Testis (tissue), 3 donors: ENCODE measurements around the gene SACS. TPM values are rescaled to one million over a fixed set of nuclear protein-coding genes. Genes with fewer than 3 reads are reported as not detected.

ENCODE experiments used
- DNase-seq: peaks from one replicate; pipeline ENCODE4 v3.0.0-alpha.2; 2019
- H3K27ac ChIP-seq, 2 donors: fragments of 200-600 bp; sonication (generic); one replicate each; pipeline ENCODE4 v1.5.1; 2019
- H3K27me3 ChIP-seq: fragments of 200-600 bp; sonication (generic); one replicate; pipeline ENCODE4 v1.5.1; 2019
- H3K36me3 ChIP-seq: fragments of 200-600 bp; sonication (generic); one replicate; pipeline ENCODE4 v1.5.1; 2017; ENCODE audit warnings: low read depth; ENCODE audit errors: missing control alignments
- H3K4me1 ChIP-seq: fragments of 200-600 bp; sonication (generic); one replicate; pipeline ENCODE4 v1.5.1; 2019
- H3K4me3 ChIP-seq, 2 donors: fragments of 200-600 bp; sonication (generic); one replicate each; pipeline ENCODE4 v1.5.1; 2017 to 2019
- H3K9me3 ChIP-seq: fragments of 200-600 bp; sonication (generic); one replicate; pipeline ENCODE4 v1.5.1; 2017
- POLR2A ChIP-seq: fragments of 450-650 bp; IDR thresholded peaks from one replicate; pipeline ENCODE4 v1.6.1; 2017; ENCODE audit warnings: antibody characterized with exemption, mild to moderate bottlenecking, moderate library complexity
- WGBS, 2 donors: methylation state at CpG; one replicate each; pipeline ENCODE4 v1.1.5; 2018; 5-methylcytosine and 5-hydroxymethylcytosine counted together
- intact Hi-C: fragments of 100-400 bp; cut with DNase I; formaldehyde crosslinking; loops from one replicate; pipeline ENCODE4 v1.15.1; 2023; ENCODE audit warnings: low total_unique reads
- polyA plus RNA-seq: library from polyadenylated mRNA; stranded (reverse); fragments of 350-450 nt; fragmentation: Illumina TruSeq; extraction: RNeasy Lipid Tissue Mini Kit (QIAGEN cat#74804); gene quantifications from one replicate; pipeline ENCODE4 v1.2.3, GENCODE V29; 2014; ENCODE audit warnings: low read depth, low replicate concordance; ENCODE audit not compliant: insufficient read depth
- total RNA-seq, 2 donors: library from RNA; depleted of rRNA; stranded (reverse); fragments of >200 nt; gene quantifications; one replicate each; pipeline ENCODE4 v1.2.3, GENCODE V29; 2016
- TF ChIP-seq, protein P1 (sequence below), 3 experiments: fragments of 450-650 bp in 2 of 3; fragments of 200-600 bp in 1 of 3; sonication (generic) in 1 of 3; IDR thresholded peaks; one replicate each; pipeline ENCODE4 v1.5.1; 2016 to 2019; ENCODE audit warnings: antibody characterized with exemption in 3 of 3, mild to moderate bottlenecking in 2 of 3, moderate library complexity in 1 of 3

SACS gene
- total and polyA plus RNA-seq, 3 donors from 2014 or later: 8.0 to 48.3 (median 38.2) TPM

DNA sequence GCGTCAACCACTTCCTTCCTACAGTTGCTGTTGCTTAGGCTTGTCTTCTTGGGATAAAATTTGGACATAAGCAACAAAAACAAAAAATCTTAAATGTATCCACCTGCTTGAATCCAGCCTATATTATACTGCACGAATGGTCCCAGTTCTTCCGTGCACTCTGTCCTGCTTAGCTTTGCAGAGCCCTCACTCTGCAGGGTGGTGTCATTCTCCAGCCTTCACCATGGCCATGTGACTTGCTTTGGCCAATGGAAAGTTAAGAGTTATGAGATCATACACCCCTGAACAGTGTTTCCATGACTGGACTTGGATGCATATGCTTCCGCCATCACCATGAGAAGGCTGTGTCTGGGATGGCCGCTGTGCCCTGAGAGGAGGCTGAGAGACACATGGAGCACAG, 27.4 kb upstream of the SACS start:
- Histone ChIP-seq H3K4me3 (no peak overlapping the region), H3K27ac (no peak overlapping the region), H3K27me3 (no peaks in the 10 kb centered on the region), H3K9me3 (no peaks in the 10 kb centered on the region), H3K4me1 (no peaks in the 10 kb centered on the region), H3K36me3 (no peaks in the 10 kb centered on the region)
- DNase-seq: no peak
- WGBS, 2 donors: 98 to 99% methylated on average over 5 of the region's 5 CpGs
- intact Hi-C loops: loop anchor here (10.0 kb wide), 2 partner anchors 114 to 404 kb away; partner anchors contain the start of gene TNFRSF19
- TF ChIP-seq POLR2A: no peak
- TF ChIP-seq, protein P1, sequence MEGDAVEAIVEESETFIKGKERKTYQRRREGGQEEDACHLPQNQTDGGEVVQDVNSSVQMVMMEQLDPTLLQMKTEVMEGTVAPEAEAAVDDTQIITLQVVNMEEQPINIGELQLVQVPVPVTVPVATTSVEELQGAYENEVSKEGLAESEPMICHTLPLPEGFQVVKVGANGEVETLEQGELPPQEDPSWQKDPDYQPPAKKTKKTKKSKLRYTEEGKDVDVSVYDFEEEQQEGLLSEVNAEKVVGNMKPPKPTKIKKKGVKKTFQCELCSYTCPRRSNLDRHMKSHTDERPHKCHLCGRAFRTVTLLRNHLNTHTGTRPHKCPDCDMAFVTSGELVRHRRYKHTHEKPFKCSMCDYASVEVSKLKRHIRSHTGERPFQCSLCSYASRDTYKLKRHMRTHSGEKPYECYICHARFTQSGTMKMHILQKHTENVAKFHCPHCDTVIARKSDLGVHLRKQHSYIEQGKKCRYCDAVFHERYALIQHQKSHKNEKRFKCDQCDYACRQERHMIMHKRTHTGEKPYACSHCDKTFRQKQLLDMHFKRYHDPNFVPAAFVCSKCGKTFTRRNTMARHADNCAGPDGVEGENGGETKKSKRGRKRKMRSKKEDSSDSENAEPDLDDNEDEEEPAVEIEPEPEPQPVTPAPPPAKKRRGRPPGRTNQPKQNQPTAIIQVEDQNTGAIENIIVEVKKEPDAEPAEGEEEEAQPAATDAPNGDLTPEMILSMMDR (IDR thresholded peaks at IDR 0.05): no peak

DNA sequence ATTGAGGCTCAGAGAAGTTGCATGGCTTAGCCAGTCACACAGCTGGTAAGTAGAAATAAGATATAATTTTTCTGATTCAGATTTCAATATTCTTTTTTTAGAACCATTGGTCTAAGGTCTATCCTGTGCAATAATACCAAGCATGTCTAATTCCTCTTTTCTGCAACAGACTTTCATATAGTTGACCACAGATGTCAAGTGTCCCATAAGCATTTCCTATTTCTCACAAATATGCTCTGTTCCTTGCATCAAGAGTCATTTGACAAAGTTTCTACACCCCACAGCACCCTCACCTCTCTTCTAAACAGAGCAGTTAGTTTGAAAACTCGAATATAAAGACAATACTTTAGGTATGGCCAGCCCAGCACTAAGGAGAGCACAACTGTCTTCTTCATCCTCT, 26.8 kb upstream of the SACS start:
- Histone ChIP-seq H3K27ac (no peak overlapping the region), H3K4me3 (no peak overlapping the region), H3K9me3 (no peaks in the 10 kb centered on the region), H3K27me3 (no peaks in the 10 kb centered on the region), H3K4me1 (no peaks in the 10 kb centered on the region), H3K36me3 (no peaks in the 10 kb centered on the region)
- TF ChIP-seq POLR2A: no peak
- TF ChIP-seq, protein P1 (IDR thresholded peaks at IDR 0.05): no peak
- intact Hi-C loops: loop anchor here (10.0 kb wide), 2 partner anchors 114 to 404 kb away; partner anchors contain the start of gene TNFRSF19
- no peak for DNase-seq
- 82 to 85% methylated on average over 1 of the region's 1 CpG for WGBS, 2 donors

DNA sequence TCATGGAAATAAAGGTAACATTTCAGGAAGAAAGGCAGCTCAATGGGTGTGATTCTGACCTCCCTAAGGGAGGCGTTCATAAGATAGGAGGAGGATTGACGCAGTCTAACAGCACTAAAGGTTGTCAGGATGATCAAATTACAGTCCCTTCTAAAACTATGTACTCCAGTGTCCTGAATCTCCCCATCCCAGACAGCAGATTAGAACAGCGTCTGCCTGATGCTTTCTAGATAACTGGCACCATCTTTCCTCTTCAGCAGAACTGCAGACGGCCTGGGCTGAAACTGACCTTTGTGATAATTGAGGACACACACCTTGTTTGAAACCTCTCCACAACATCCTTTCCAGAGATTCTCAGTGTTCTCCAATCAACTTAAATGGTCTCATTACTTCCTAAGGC, 25.5 kb upstream of the SACS start:
- TF ChIP-seq POLR2A: no peak
- TF ChIP-seq, protein P1 (IDR thresholded peaks at IDR 0.05): no peak
- intact Hi-C loops: no loop called here
- H3K4me1 ChIP-seq: no peaks in the 10 kb centered on the region
- DNase-seq: no peak
- no peaks in the 10 kb centered on the region for H3K27me3 ChIP-seq
- 78 to 85% methylated on average over 4 of the region's 4 CpGs for WGBS, 2 donors
- H3K9me3 ChIP-seq: no peaks in the 10 kb centered on the region
- no peaks in the 10 kb centered on the region for H3K36me3 ChIP-seq
- no peak overlapping the region for H3K4me3 ChIP-seq
- no peak overlapping the region for H3K27ac ChIP-seq

DNA sequence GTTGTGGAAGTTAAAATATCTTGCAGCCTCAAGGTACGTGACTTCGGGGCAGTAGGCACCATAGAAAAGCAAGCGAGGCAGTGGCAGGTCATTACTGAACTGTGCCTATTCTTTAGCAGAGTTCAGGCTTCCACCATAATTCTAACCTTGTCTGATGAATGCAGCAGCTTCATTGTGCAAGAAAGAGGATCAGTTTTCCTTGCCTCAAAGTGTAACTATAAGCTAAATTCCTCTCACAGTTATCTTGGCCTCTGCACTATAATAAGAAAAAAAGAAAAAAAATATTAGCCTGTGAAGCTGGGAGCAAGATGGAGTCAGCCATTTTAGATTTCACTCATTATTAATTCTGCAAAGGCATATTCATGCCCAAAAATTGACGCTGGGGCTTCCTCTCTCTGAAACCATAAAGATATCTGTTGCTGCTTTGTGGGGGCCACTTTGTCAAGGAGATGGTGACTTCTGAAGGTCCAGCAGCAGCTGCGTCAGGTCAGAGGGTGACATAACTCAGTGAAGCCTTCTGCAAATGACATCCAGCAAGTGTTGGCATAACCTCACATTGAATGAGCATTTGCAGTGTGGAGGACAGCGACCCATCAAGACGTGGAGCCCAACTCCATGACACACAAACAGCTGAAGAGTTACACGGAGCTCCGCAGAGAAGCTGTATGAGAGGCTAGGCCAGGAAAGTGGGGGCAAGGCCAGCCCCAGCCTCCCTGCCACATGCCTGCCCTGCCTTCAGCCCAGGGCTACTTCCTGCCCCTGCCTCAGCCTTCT, 23.1 kb upstream of the SACS start:
- 87 to 92% methylated on average over 9 of the region's 9 CpGs for WGBS, 2 donors
- no peak for TF ChIP-seq POLR2A
- TF ChIP-seq, protein P1 (IDR thresholded peaks at IDR 0.05): no peak
- Histone ChIP-seq H3K9me3 (no peaks in the 10 kb centered on the region), H3K4me3 (no peak overlapping the region), H3K36me3 (no peaks in the 10 kb centered on the region), H3K27me3 (no peaks in the 10 kb centered on the region), H3K4me1 (no peaks in the 10 kb centered on the region), H3K27ac (no peak overlapping the region)
- intact Hi-C loops: no loop called here
- DNase-seq: no peak
